Mesothelial cell of epicardium (in vitro differentiated cells): Measurements from ENCODE around the gene KRT12. TPM values are rescaled to one million over a fixed set of nuclear protein-coding genes. Genes with fewer than 3 reads are reported as not detected.
A peak's percentile ranks its signal among the peaks of the same experiment; 100 is the strongest.

Experiments used
- DNase-seq, 2 experiments: peaks; one replicate each; pipeline ENCODE4 v3.0.0; 2021; ENCODE audit warnings: low spot score in 2 of 2; ENCODE audit not compliant: unreplicated experiment in 2 of 2
- H3K27ac Mint-ChIP-seq: 2 replicates; pipeline ENCODE4 v1.8.0; 2021; ENCODE audit warnings: mixed read lengths
- H3K27me3 Mint-ChIP-seq: 2 replicates; pipeline ENCODE4 v1.8.0; 2021; ENCODE audit warnings: low read depth, mixed read lengths
- H3K36me3 Mint-ChIP-seq: 2 replicates; pipeline ENCODE4 v1.8.0; 2021; ENCODE audit warnings: mixed read lengths
- H3K4me1 Mint-ChIP-seq: 2 replicates; pipeline ENCODE4 v1.8.0; 2021; ENCODE audit warnings: mixed read lengths
- H3K4me3 Mint-ChIP-seq: 2 replicates; pipeline ENCODE4 v1.8.0; 2021; ENCODE audit warnings: mild to moderate bottlenecking, moderate library complexity, mixed read lengths
- H3K9me3 Mint-ChIP-seq: 2 replicates; pipeline ENCODE4 v1.8.0; 2021; ENCODE audit warnings: mixed read lengths
- CTCF ChIP-seq: fragments of 200-600 bp; sonication (generic); IDR thresholded peaks from one replicate; pipeline ENCODE4 v1.5.0; 2021; ENCODE audit warnings: antibody characterized with exemption; ENCODE audit not compliant: unreplicated experiment
- total RNA-seq: library from RNA; stranded (reverse); gene quantifications from 3 replicates; pipeline ENCODE4 v1.2.1, GENCODE V29; 2021

Gene KRT12
- total RNA-seq, 1 donor from 2014 or later: not detected

- no peak for TF ChIP-seq CTCF
- no peaks in the 10 kb centered on the region for H3K36me3 Mint-ChIP-seq
- H3K27me3 Mint-ChIP-seq: peaks cover 22% of the 10 kb centered on the region
- H3K4me1 Mint-ChIP-seq: peaks cover 5% of the 10 kb centered on the region
- H3K9me3 Mint-ChIP-seq: no peaks in the 10 kb centered on the region
- DNase-seq: no peak
- no peak overlapping the region for H3K4me3 Mint-ChIP-seq
- H3K27ac Mint-ChIP-seq: no peak overlapping the region
Observed at GRCh38 chr17:40883626-40884334, 16.8 kb upstream of the KRT12 start.

GRCh38 chr17:40883031-40883430 is 16.0 kb upstream of the KRT12 start:
- DNase-seq: no peak
- no peak overlapping the region for H3K4me3 Mint-ChIP-seq
- H3K4me1 Mint-ChIP-seq: peaks cover 5% of the 10 kb centered on the region
- no peaks in the 10 kb centered on the region for H3K36me3 Mint-ChIP-seq
- no peak overlapping the region for H3K27ac Mint-ChIP-seq
- peaks cover 15% of the 10 kb centered on the region for H3K27me3 Mint-ChIP-seq
- no peak for TF ChIP-seq CTCF
- H3K9me3 Mint-ChIP-seq: no peaks in the 10 kb centered on the region

- no peak for DNase-seq
- TF ChIP-seq CTCF: no peak
- no peaks in the 10 kb centered on the region for H3K36me3 Mint-ChIP-seq
- no peaks in the 10 kb centered on the region for H3K9me3 Mint-ChIP-seq
- H3K4me3 Mint-ChIP-seq: no peak overlapping the region
- peaks cover 5% of the 10 kb centered on the region for H3K4me1 Mint-ChIP-seq
- H3K27me3 Mint-ChIP-seq: peaks cover 6% of the 10 kb centered on the region
- no peak overlapping the region for H3K27ac Mint-ChIP-seq
Observed at GRCh38 chr17:40879026-40879425, 12.0 kb upstream of the KRT12 start.

- Mint-ChIP-seq H3K9me3 (no peaks in the 10 kb centered on the region), H3K36me3 (no peaks in the 10 kb centered on the region), H3K27ac (no peak overlapping the region), H3K27me3 (peaks cover under 1% of the 10 kb centered on the region), H3K4me3 (no peak overlapping the region), H3K4me1 (peaks cover 10% of the 10 kb centered on the region)
- TF ChIP-seq CTCF: no peak
- no peak for DNase-seq
Observed at GRCh38 chr17:40878044-40878443, 11.0 kb upstream of the KRT12 start.

- no peak for DNase-seq
- Mint-ChIP-seq H3K4me1 (peaks cover 19% of the 10 kb centered on the region), H3K9me3 (no peaks in the 10 kb centered on the region), H3K27ac (no peak overlapping the region), H3K4me3 (no peak overlapping the region), H3K36me3 (no peaks in the 10 kb centered on the region), H3K27me3 (no peaks in the 10 kb centered on the region)
- no peak for TF ChIP-seq CTCF
Observed at GRCh38 chr17:40873801-40874200, 6.8 kb upstream of the KRT12 start.

- DNase-seq: no peak
- no peaks in the 10 kb centered on the region for H3K36me3 Mint-ChIP-seq
- no peaks in the 10 kb centered on the region for H3K9me3 Mint-ChIP-seq
- no peak for TF ChIP-seq CTCF
- H3K27ac Mint-ChIP-seq: peak overlapping the region; percentile 11
- no peak overlapping the region for H3K4me3 Mint-ChIP-seq
- no peaks in the 10 kb centered on the region for H3K27me3 Mint-ChIP-seq
- H3K4me1 Mint-ChIP-seq: peaks cover 19% of the 10 kb centered on the region
Observed at GRCh38 chr17:40873255-40873654, 6.2 kb upstream of the KRT12 start.
